NCI-H1092 (cell line): ENCODE measurements around the gene KCNIP4.
"Not testable (repeated sequence)": the region's sequence is repeated elsewhere in the genome, so short reads cannot be mapped to it uniquely, and the experiment has no call there.

ENCODE experiments used
- DNase-seq: peaks from one replicate; lab custom pipeline; 2025; lab: John Stamatoyannopoulos, UW

Gene KCNIP4

GRCh38 chr4:21948347-21949072 is at the start of gene KCNIP4:
Gene KCNIP4 (minus strand): TSS chr4:21948772.
- DNase-seq: peak; percentile 20

GRCh38 chr4:21996618-21997017 is 48.0 kb upstream of the KCNIP4 start:
- DNase-seq: not testable (repeated sequence)

- no peak for DNase-seq
These were observed 43.8 kb upstream of the KCNIP4 start for GRCh38 chr4:21992330-21992729.

- no peak for DNase-seq
These were observed 43.0 kb upstream of the KCNIP4 start for GRCh38 chr4:21991562-21991961.

GRCh38 chr4:21991050-21991449 is 42.5 kb upstream of the KCNIP4 start:
- DNase-seq: no peak

- no peak for DNase-seq
These were observed 40.8 kb upstream of the KCNIP4 start for GRCh38 chr4:21989351-21989750.

GRCh38 chr4:21986307-21986706 is 37.7 kb upstream of the KCNIP4 start:
- no peak for DNase-seq

GRCh38 chr4:21982087-21982486 is 33.5 kb upstream of the KCNIP4 start:
- no peak for DNase-seq

- DNase-seq: no peak
These were observed 30.6 kb upstream of the KCNIP4 start for GRCh38 chr4:21979196-21979595.

GRCh38 chr4:21976166-21976565 is 27.6 kb upstream of the KCNIP4 start:
- no peak for DNase-seq

GRCh38 chr4:21973850-21974249 is 25.3 kb upstream of the KCNIP4 start:
- DNase-seq: no peak

- no peak for DNase-seq
These were observed 16.3 kb upstream of the KCNIP4 start for GRCh38 chr4:21964762-21965319.

- DNase-seq: no peak
These were observed 14.1 kb upstream of the KCNIP4 start for GRCh38 chr4:21962691-21963090.

GRCh38 chr4:21960793-21961192 is 12.2 kb upstream of the KCNIP4 start:
- no peak for DNase-seq

- no peak for DNase-seq
These were observed 6.3 kb upstream of the KCNIP4 start for GRCh38 chr4:21954916-21955315.

- DNase-seq: no peak
These were observed 5.1 kb upstream of the KCNIP4 start for GRCh38 chr4:21953653-21954052.

- DNase-seq: no peak
These were observed 4.0 kb upstream of the KCNIP4 start for GRCh38 chr4:21952549-21952948.

GRCh38 chr4:21949073-21949457 is 493 bp upstream of the KCNIP4 start:
- DNase-seq: no peak

GRCh38 chr4:21947791-21948346 is 703 bp downstream of the KCNIP4 start:
- no peak for DNase-seq

- no peak for DNase-seq
These were observed 1.7 kb downstream of the KCNIP4 start for GRCh38 chr4:21946858-21947257.

GRCh38 chr4:21921526-21922180 is 26.9 kb downstream of the KCNIP4 start:
- DNase-seq: no peak

- DNase-seq: peak; percentile 1
These were observed 32.8 kb downstream of the KCNIP4 start for GRCh38 chr4:21915761-21916160.

GRCh38 chr4:21901831-21902230 is 46.7 kb downstream of the KCNIP4 start:
- DNase-seq: no peak
